K562 (cell line): ENCODE data around the gene PRKCB. TPM values are rescaled to one million over a fixed set of nuclear protein-coding genes. Genes with fewer than 3 reads are reported as not detected.
A peak's percentile ranks its signal among the peaks of the same experiment; 100 is the strongest.

ENCODE experiments used
- CBX5 ChIP-seq: IDR thresholded peaks from 2 replicates; pipeline ENCODE4 v1.6.1; 2014; ENCODE audit warnings: low read depth, borderline replicate concordance
- CLOCK ChIP-seq: fragments of 250-450 bp; sonication (Bioruptor Pico); IDR thresholded peaks from 2 replicates; pipeline ENCODE4 v1.4.0; 2020; ENCODE audit warnings: mild to moderate bottlenecking, moderate library complexity, borderline replicate concordance
- CTCFL ChIP-seq: IDR thresholded peaks from 2 replicates; pipeline ENCODE4 v1.6.1; 2011; ENCODE audit warnings: borderline replicate concordance, low read depth, mild to moderate bottlenecking, moderate library complexity, low read length; ENCODE audit not compliant: insufficient read depth, poor library complexity, severe bottlenecking
- DIDO1 ChIP-seq: fragments of 450-650 bp; IDR thresholded peaks from 2 replicates; pipeline ENCODE4 v1.6.1; 2016; ENCODE audit warnings: low read depth, missing biosample characterization, missing genetic modification characterization
- ETV5 ChIP-seq: sonication (generic); formaldehyde crosslinking; IDR thresholded peaks from 2 replicates; pipeline ENCODE4 v1.4.0; 2020; ENCODE audit warnings: low read depth, mild to moderate bottlenecking, missing genetic modification reagents
- FOXA1 ChIP-seq: fragments of 450-650 bp; IDR thresholded peaks from 2 replicates; pipeline ENCODE4 v1.6.1; 2016; ENCODE audit warnings: mild to moderate bottlenecking, borderline replicate concordance
- FUS ChIP-seq: fragments of 200-400 bp; formaldehyde crosslinking; optimal IDR thresholded peaks from 2 replicates; pipeline ENCODE3; 2017; ENCODE audit warnings: low read depth, low read length
- GABPB2 ChIP-seq: fragments of 250-450 bp; sonication (Bioruptor Pico); conservative IDR thresholded peaks from 2 replicates; pipeline ENCODE4 v1.5.1; 2021; ENCODE audit warnings: mild to moderate bottlenecking
- HDAC1 ChIP-seq, 2 experiments: fragments of 450-650 bp; IDR thresholded peaks; 2 replicates each; pipeline ENCODE4 v1.6.1; 2016 to 2017; ENCODE audit warnings: inconsistent platforms in 1 of 2, mild to moderate bottlenecking in 1 of 2, moderate library complexity in 1 of 2
- IRF1 ChIP-seq: sonication (generic); formaldehyde crosslinking; IDR thresholded peaks from 2 replicates; pipeline ENCODE4 v1.8.0; 2022; ENCODE audit warnings: missing genetic modification reagents, mild to moderate bottlenecking, borderline replicate concordance
- KHSRP ChIP-seq: fragments of 450-650 bp; IDR thresholded peaks from 2 replicates; pipeline ENCODE4 v1.6.1; 2017
- PTBP1 ChIP-seq: fragments of 200-400 bp; formaldehyde crosslinking; IDR thresholded peaks from 2 replicates; pipeline ENCODE4 v1.6.1; 2017; ENCODE audit warnings: low read depth, low read length
- PURB ChIP-seq: sonication (generic); formaldehyde crosslinking; IDR thresholded peaks from 2 replicates; pipeline ENCODE4 v1.9.0; 2021; ENCODE audit warnings: low read depth, mild to moderate bottlenecking, missing genetic modification reagents
- RBM14 ChIP-seq: fragments of 200-400 bp; formaldehyde crosslinking; IDR thresholded peaks from 2 replicates; pipeline ENCODE4 v1.6.1; 2018; ENCODE audit warnings: low read depth, mild to moderate bottlenecking, low read length, moderate library complexity, borderline replicate concordance; ENCODE audit not compliant: insufficient read depth
- TRIM24 ChIP-seq, 2 experiments: fragments of 450-650 bp; IDR thresholded peaks; 2 replicates each; pipeline ENCODE4 v1.6.1; 2016
- YY1 ChIP-seq, 3 experiments: IDR thresholded peaks; 2 replicates each; pipeline ENCODE4 v1.6.1; 2011; ENCODE audit warnings: low read length in 2 of 3, mild to moderate bottlenecking in 2 of 3, moderate library complexity in 2 of 3, borderline replicate concordance in 1 of 3, control low read depth in 1 of 3, low read depth in 1 of 3; ENCODE audit not compliant: insufficient read depth in 3 of 3, insufficient replicate concordance in 2 of 3, control insufficient read depth in 1 of 3, insufficient read length in 1 of 3; ENCODE audit errors: extremely low read depth in 1 of 3
- ZC3H11A ChIP-seq: IDR thresholded peaks from 2 replicates; pipeline ENCODE4 v1.6.1; 2012; ENCODE audit warnings: low read depth, low read length, improper control_type of control experiment
- ZNF12 ChIP-seq: sonication (generic); formaldehyde crosslinking; IDR thresholded peaks from 2 replicates; pipeline ENCODE4 v1.4.0; 2020; ENCODE audit warnings: mild to moderate bottlenecking, missing genetic modification reagents
- polyA plus RNA-seq, 8 experiments: library from polyadenylated mRNA; depleted of rRNA in 4 of 8; stranded (reverse) in 5 of 8; unstranded in 3 of 8; fragments of >200 nt; fragmentation: Nextera tagmentation in 2 of 8; fragmentation: Illumina TruSeq in 1 of 8; extraction: Ambion mirVana in 2 of 8; extraction: Trizol in 1 of 8; gene quantifications; 2 replicates each; pipeline versions ENCODE4 v1.2.1 to v1.2.3, GENCODE V29; 2011 to 2014; ENCODE audit warnings: inconsistent platforms in 1 of 8, missing spikeins in 1 of 8
- total RNA-seq, 7 experiments: library from RNA; depleted of rRNA in 6 of 7; stranded (reverse); fragments of >200 nt in 6 of 7; fragmentation: Illumina TruSeq in 2 of 7; extraction: Trizol in 2 of 7; gene quantifications; 2 replicates each; pipeline versions ENCODE4 v1.2.1 to v1.2.3, GENCODE V29; 2011 to 2021; ENCODE audit warnings: low replicate concordance in 1 of 7

The PRKCB gene
- total and polyA plus RNA-seq, 9 of the 15 experiments (the other 6 are each of a cell fraction or from before 2014, with no cell fraction given) = 49.9 to 276 (median 148) TPM

GRCh38 chr16:23952128-23952970, 116.6 kb downstream of the PRKCB start (continued):
- TF ChIP-seq ZC3H11A (no peak), GABPB2 (no peak), FOXA1 (no peak), CTCFL (no peak), DIDO1 (tag) (no peak), PTBP1 (no peak), YY1 (IDR thresholded peaks at IDR 0.05; ENCODE audit: borderline replicate concordance in 1 of 3, control insufficient read depth in 1 of 3, extremely low read depth in 1 of 3, insufficient read depth in 3 of 3, insufficient read length in 1 of 3, insufficient replicate concordance in 2 of 3, low read depth in 1 of 3, low read length in 2 of 3) (peak in 1 of 3 experiments; percentile 69), CBX5 (no peak), CLOCK (CRISPR knock-in tag) (no peak), ZNF12 (CRISPR knock-in tag) (peak; percentile 26; the same call in 1 of the 2 replicates), IRF1 (CRISPR knock-in tag) (no peak; the same call in 1 of the 2 replicates), HDAC1 (IDR thresholded peaks at IDR 0.05) (peak in 1 of 2 experiments; percentile 83; a peak in 2 of 4 replicates), FUS (no peak), RBM14 (no peak), KHSRP (no peak), ETV5 (CRISPR knock-in tag) (no peak; the same call in 1 of the 2 replicates), TRIM24 (IDR thresholded peaks at IDR 0.05) (peak; percentile 69 to 84), PURB (CRISPR knock-in tag) (no peak)
